ENCODE measurements around the gene CX3CR1.

GRCh38 chr3:39220407-39221140 lies 59.3 kb downstream of the CX3CR1 start:
- TF ChIP-seq CTCF (IDR thresholded peaks at IDR 0.05; ENCODE audit: insufficient read depth, low read length) (no peak), REST (IDR thresholded peaks at IDR 0.05; ENCODE audit: insufficient replicate concordance, low read depth) (no peak)
